Hematopoietic multipotent progenitor cell treated with erythropoietin and hydrocortisone succinate and interleukin-3 and kit ligand, for 17 days (in vitro differentiated cells): Measurements from ENCODE around the gene ABHD17B.

Source experiments
- DNase-seq: peaks from one replicate; pipeline ENCODE4 v3.0.0-alpha.2; 2015; ENCODE audit warnings: low spot score

Gene ABHD17B

DNA sequence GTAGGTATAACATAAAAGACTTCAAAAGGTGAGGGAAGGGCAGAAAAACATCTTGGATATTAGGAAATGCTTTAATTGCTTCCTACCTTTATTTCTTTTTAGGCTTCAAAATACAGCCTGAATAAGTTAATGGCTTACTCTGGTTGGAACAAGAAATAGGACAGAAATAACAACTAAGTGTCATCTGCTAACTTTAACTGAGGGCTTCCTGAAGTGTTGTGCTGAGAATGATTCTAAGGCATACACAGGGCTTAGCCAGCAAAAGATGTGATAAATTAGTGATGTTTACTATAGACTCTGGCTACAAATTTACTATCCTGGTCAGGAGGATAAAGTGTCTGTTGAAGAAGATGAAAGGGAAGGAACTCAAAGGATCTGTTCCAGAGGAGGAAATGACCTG, 34.2 kb downstream of the ABHD17B start:
- DNase-seq: no peak

DNA sequence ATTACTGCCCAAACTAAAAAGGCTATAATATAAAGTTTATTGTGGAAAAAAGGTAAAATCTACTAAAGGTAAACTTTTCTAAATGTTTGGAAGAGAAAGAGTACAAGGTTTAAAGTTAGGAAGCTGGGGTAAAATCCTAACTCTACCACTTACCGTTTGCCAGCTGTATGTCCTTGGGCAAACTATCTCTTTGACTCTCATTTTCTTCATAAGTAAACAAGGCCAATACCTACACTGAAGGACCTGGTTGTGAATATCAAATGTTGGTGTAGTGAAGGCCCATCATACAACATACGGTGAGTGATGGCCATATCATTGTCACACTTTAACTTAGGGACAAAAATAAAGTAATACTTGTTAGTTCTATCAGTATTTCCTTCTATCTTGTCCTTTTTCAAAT, 34.9 kb downstream of the ABHD17B start:
- DNase-seq: no peak

DNA sequence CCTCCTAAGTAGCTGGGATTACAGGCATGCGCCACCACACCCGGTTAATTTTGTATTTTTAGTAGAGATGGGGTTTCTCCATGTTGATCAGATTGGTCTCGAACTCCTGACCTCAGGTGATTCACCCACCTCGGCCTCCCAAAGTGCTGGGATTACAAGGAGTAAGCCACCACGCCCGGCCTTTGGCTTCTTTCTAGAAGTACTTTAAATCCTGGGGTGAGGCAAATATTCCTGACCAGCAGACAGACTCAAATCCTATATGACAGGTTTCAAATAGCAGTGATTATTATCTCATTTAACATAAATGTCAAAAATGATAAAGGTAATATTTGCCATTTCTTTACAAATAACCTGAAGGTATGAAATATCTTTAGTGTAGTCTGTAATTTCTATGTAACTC, 35.6 kb downstream of the ABHD17B start:
- DNase-seq: no peak

DNA sequence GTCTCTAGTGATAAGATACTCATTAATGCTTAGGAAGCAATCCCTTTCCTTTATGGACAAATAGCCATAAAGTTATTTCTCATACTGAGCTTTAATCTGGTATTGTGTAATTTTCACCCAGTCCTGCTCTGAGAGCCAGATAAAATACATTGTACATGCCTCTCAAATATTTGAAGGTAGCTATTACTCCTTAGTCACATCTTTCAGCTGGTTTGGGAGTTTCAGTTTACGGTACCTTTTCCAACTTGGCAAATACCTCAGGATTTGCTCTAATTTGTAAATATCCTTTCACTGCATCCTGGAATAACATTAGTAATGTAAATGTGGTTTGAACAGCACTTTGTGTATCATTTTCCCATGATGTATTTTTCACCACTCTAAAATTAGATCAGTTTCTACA, 47.4 kb downstream of the ABHD17B start:
- DNase-seq: no peak

DNA sequence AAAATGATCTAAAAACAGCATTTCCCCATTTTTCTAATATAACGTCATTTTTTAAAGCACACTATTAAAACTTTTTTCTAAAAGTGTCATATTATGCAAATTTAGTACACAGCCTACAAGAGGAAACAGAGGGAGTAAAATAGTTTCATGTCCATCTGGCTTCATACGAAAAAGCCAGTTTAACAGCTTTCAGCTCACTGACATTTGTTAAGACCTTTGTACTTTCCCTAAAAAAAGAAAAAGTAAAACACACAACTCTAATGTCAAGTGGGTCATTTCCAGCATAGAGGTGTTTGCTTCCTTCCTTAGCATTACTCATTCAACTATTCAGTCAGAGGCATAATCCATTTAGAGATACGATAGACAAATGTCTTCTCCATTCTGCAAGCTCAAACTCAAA, 49.4 kb downstream of the ABHD17B start:
- DNase-seq: no peak

DNA sequence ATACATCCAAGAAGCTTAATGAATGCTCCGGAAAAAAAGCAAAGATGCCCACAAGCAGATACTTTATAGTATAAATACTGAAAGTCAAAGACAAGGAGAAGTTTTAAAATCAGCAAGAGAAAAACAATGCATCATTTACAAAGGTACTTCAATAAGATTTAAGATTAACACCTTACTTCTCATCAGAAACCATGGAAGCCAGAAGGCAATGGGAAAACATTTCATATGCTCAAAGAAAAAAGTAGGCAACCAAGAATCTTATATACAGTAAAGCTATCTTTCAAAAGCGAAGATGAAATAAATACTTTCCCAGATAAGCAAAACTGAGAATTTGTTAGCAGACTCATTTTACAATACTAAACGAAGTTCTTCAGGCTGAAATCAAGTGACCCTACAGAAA, 51.1 kb downstream of the ABHD17B start:
- DNase-seq: no peak

DNA sequence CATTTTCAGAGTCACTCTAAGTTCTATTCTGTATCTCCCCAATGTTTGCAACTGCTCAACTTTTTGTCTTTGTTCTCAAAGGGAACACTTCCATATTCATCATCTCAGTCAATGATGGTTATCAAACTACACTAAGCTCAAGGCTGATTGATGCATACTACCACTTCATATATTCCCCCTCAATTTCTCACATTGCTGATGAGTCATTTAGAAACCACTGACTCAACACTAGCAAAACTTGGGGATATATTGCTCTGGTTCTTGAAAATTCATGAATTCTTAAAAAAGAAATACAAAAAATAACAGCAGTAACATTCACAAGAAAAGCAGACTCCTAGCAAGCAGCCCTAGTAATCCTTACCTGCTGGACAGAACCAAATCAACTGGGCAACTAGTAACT, 52.2 kb downstream of the ABHD17B start:
- no peak for DNase-seq

DNA sequence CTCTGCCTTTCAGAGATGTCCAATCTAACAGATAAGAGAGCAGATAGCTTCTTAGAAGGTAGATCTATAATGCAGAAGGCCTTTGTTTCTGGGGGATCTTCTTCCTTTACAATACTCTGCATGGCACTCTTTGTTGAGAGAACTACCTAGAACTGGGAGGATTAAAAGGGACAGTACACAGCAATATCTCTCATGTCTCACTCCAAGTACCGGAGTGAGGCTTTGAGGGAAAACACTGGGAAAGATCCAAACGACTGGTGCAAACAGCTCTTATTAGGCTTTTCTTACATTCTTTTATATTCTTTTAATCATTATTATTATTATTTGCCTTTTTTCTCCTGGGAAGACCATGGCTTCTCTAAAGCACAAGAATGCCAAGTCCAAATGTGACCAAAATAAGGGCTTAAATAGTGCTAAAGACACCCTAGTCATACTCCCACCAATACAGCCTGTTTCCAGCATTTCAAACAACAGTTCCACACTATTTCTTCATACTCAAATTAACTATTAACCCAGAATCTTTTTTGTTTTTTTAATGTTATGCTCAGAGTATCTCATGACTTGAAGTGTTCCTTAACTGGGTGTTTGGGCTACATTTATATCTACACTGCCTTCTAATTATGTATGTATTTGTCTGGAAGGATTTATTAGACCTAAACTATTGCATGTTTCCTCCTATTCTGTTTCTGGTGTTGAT, 52.7 kb downstream of the ABHD17B start:
- no peak for DNase-seq

DNA sequence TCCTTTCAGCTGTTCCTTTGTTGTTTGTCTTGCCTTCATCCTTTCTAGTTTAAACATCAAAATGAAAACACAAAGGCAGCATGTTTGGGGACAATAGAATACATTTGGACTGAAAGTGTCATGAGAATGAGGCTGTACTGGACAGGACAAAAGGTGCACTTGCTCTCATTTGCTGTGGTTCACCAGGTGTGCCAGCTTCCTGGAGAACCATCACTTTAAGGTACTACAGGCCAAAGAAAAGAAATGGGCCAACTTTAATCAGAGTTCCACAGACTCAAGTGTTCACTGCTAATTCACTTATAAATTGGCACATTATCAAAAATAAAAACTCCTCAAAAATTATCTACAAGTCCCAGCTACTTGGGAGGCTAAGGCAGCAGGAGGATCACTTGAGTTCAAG, 53.8 kb downstream of the ABHD17B start:
- DNase-seq: no peak

DNA sequence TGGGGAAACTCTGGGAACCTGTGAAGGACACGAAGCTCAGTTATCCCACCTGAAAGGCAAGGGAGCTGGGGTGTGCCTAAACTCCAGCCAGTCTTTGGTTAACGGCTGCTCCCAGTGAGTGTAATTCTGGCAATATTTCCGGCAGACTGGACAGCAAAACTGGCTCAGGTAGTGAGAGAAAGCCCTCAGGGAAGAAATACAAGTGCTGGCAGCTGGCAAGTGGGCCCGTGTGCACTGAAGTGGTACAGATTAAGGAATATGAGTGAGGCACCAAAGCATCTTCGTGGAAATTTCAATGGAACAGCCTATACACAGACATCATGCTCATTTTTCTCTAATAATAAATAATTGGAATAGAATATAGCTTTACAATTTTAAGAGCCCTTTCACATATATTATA, 56.2 kb downstream of the ABHD17B start:
- DNase-seq: no peak

DNA sequence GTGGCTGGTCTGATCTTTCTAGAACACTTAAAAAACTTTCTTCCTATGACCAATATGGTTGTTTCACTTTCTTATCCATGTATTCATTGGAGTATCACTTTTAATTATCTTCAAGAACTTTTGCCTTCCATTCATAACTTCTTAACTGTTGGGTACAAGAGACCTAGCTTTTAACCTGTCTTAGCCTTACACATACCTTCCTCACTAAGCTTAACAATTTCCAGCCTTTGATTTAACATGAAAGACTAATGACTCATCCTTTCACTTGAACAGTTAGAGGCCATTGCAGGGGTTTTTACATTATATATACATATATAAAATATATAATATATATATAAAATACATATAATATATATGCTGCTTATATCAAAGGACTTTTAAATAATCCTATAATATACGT, 57.9 kb downstream of the ABHD17B start:
- no peak for DNase-seq

DNA sequence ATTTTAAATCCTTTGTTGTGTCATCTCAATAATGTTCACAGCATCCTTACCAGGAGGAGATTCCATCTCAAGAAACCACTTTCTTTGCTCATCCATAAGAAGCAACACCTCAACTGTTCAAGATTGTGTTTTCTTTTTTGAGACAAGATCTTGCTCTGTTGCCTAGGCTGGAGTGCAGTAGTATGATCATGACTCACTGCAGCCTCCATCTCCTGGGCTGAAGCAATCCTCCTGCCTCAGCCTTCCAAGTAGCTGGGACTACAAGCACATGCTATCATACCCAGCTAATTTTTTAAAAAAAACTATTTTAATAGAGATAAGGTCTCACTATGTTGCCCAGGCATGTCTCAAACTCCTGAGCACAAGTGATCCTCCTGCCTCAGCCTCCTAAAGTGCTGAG, 60.0 kb downstream of the ABHD17B start:
- DNase-seq: no peak

DNA sequence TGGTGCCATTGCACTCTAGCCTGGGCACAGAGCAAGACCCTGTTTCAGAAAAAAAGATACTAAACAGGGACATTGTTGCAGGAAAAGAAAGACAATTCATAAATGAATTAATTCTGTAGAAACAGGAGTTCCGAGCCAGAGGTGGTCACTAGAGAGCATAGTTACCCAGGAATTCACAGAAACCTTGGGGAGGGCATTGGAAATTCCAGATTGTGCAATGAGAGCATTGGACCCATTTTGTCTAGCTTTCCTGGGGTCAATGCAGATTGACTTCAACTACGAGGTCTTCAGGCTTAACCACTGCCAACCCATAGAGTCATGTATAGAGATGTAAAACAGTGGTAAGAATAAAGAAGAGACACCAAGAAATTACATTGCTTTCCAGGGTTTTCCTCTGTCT, 63.1 kb downstream of the ABHD17B start:
- no peak for DNase-seq

DNA sequence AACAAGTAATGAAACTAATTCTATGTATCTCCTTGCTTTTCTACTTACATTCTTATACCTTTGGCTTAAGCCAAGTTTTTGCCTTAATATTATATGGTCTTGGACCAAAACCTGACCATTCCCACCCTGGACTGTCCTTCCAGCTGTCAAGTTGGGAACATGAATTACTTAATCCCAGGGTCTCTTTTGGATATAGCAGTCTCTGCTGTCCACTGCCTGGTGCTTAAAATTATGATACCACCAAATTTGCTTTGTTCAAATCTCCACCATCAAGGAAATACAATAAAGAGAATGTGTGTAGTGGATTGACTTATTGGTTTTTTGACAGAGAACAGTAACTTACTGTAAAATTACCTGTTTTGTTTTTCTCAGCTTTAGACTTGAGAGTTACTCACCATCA, 66.2 kb downstream of the ABHD17B start:
- no peak for DNase-seq

DNA sequence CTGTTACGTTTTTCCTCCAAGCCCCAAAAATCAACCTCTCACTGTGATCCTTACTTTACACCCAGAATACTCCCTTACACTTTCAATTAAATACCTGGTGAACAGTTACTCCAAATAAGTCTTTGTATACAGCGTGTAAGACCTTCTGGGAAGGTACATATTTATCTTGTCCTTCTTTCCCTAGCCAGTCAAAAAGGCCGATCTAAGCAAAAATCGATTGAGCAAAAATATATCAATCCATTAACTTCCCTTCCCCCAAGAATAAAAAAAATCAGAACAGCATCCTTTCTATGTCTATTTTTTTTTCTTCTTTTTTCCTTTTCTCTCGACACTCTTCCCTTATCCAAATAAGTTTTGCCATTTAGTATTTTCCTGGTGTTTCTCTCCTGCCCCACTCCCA, 71.3 kb downstream of the ABHD17B start:
- no peak for DNase-seq

DNA sequence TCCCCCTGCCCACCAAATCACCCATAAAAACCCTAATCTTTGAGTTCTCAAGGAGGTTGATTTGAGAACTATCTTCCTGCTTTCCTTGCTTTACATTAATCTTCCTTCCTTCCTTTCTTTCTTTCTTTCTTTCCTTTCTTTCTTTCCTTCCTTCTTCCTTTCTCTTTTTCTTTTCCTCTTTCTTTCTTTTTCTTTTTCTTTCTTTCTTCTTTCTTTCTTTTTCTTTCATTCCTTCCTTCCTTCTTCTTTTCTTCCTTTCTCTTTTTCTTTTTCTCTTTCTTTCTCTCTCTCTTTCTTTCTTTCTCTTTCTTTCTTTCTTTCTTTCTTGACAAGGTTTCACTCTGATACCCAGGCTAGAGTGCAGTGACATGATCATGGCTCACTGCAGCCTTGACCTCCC, 75.4 kb downstream of the ABHD17B start:
- no peak for DNase-seq

DNA sequence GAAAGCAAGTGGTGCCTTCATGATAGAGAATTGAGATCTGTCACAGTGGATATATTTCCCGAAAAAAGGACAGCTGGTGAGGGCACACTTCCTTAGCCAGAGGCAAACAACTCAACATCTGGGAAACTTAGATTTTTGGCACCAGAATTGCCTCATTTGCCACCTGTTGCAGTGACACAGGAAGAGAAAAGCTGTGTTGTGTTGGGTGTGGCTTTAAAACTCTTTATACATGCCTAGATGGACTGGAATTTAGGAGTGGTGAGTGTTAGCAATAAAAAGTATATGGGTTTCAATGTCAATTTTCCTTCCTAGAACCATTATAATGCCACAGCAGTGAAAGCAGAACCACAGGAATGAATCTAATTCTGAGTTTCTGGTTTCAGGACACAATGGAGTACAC, 80.1 kb downstream of the ABHD17B start:
- no peak for DNase-seq

DNA sequence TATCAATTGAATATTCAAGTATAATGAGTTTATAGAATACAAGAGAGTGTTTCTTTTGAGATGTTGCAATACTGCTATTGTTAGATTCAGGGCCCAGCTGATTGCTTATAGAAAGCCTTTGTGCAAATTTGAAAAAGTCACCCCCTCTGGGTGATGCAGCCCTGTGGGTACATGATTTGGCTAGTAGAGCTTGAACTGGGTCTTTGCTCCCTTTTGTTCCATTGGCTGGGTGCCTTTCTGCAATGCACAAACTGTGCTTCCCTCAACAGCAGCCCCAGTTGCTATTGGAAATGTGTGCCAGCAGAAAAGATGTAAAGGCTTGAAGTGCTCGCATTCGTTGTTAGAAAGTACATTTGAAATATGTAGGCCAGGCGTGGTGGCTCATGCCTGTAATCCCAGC, 80.8 kb downstream of the ABHD17B start:
- no peak for DNase-seq

DNA sequence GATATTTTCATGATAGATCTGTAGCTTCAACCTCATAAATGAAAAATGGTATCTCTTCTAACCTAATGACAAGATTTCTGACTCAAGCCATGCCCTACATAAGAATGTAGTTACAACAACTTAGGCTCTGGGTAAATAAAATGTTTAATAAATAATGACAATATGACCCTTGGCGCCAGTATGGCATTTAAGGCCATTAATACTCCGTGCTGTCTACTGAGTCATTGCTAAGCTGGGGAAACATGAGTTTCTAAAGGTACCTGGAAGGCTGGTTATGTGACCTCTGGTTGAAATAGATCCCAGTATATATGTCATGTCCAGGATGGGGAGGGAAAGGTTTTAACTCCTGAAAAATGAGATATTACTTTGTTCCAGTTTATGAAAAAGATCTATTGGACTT, 84.7 kb downstream of the ABHD17B start:
- no peak for DNase-seq

DNA sequence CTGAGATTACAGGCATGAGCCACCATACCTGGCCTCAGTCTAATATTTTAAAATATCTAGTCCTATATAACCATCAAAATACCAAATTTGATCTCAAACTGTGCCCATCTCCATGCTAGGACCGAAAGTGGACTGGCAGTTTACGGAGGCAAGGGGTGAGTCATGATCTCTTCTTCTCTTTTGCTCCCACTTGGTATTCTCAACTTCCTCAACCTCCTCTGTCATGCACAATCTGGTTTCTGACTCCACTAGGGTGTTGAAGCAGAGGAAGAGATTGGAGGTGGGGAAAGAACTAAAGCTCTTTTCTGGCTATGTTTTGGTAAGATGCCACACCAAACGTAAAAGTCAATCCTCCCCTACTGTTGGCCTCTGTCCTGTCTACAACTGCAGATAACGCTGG, 86.7 kb downstream of the ABHD17B start:
- no peak for DNase-seq

DNA sequence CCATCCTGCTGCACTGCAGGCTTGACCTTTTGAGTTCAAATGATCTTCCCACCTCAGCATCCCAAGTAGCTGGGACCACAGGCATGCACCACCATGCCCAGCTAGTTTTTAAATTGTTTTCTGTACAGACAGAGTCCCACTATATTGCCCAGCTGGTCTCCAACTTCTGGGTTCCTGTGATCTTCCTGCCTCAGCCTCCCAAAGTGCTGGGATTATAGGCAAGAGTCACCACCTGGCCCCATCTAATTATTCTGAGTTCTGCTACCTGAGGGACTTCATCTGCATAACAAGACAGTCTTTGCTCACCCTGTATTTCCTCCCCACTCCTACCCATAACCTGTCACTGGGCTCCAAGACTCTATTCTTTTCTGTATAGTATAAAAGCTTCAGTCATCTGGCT, 88.1 kb downstream of the ABHD17B start:
- DNase-seq: no peak

DNA sequence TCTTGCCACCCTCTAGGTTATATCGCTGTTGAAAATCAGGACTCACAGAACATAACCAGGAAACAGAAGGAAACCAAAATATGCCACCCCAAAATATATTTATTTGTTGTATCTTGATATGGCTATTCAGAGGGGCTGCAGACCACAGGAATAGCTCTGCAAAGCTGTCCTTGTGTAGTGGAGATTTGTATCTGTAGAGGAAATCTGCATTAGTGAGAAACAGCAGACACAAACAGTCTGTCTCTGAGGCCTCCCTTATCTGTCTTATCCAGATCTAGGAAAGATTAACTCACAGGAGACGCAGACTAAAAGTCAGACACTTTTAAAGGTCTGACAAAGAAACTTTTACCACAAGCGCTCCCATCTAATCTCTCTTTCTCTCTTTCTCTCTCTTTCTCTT, 88.5 kb downstream of the ABHD17B start:
- DNase-seq: no peak

DNA sequence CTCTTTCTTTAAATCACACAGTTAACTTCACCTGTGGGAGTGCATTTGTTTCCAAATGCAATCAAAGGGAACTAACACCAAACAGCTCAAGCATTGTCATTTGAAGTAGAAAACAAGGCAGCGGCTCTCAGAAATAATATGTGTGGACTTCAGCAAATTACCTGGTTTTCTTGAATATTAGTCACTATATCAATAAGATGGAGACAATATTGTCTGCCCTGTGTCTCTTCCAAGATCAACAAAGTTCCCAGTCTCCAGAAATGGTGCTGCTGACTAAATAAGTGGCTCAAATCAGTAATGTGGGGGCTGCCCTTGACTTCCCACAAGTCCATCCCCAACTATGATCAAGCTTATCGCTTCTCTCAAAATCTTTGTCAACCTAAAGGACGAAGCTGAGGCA, 89.6 kb downstream of the ABHD17B start:
- DNase-seq: no peak

DNA sequence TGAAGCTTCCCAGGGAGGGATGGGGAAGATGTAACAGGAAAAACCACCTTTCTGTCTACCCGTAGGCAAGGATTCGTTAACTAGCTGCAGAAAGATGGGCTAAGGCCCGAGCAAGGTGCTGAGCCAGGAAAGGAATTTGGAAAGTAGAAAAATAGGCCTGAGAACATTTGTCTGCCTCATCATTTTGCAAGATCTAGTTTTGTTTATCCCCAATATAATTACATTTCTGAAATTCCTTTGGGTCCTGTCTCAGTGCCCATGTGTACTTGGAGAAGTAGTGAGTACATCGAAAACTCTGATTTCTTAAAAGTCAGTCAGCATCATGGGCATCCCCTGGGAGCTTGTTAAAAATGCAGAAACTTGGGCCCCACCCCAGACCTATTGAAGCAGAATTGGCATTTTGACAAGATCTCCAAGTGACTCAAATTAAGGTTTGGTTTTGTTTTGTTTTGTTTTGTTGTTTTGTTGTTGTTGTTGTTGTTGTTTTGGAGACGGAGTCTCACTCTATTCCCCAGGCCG, 90.5 kb downstream of the ABHD17B start:
- DNase-seq: no peak
